Astrocyte of the cerebellum (primary cell): Measurements from ENCODE around the gene CORO7.

Experiments
- DNase-seq: peaks from one replicate; pipeline ENCODE4 v3.0.0-alpha.2; 2011; ENCODE audit warnings: low read depth
- H3K4me3 ChIP-seq: 2 replicates; pipeline ENCODE4 v1.5.1; 2011; ENCODE audit warnings: mild to moderate bottlenecking, low read depth, low read length, moderate library complexity
- CTCF ChIP-seq: IDR thresholded peaks from 2 replicates; pipeline ENCODE4 v1.5.1; 2012; ENCODE audit warnings: low read length, low read depth, moderate library complexity, mild to moderate bottlenecking; ENCODE audit errors: missing control alignments
- in situ Hi-C: cut with HindIII; loops from 2 replicates; pipeline ENCODE4 v1.10.0; 2017; ENCODE audit warnings: low sequenced_read_pairs

CORO7 gene

GRCh38 chr16:4324492-4325252 lies 91.7 kb downstream of the CORO7 start:
- TF ChIP-seq CTCF = no peak
- DNase-seq = no peak
- in situ Hi-C loops = no loop called here
- H3K4me3 ChIP-seq = no peak overlapping the region

GRCh38 chr16:4323845-4324488 lies 92.4 kb downstream of the CORO7 start:
- no peak for DNase-seq
- no peak overlapping the region for H3K4me3 ChIP-seq
- no peak for TF ChIP-seq CTCF
- in situ Hi-C loops = no loop called here

- in situ Hi-C loops = no loop called here
Measured at GRCh38 chr16:4323071-4323844, 93.1 kb downstream of the CORO7 start.

GRCh38 chr16:4322121-4323052 lies 94.0 kb downstream of the CORO7 start:
- no peak for TF ChIP-seq CTCF
- no peak overlapping the region for H3K4me3 ChIP-seq
- in situ Hi-C loops = no loop called here
- no peak for DNase-seq

More at GRCh38 chr16:4323071-4323844, 93.1 kb downstream of the CORO7 start:
- no peak overlapping the region for H3K4me3 ChIP-seq
- no peak for DNase-seq
- TF ChIP-seq CTCF = no peak

GRCh38 chr16:4321286-4322120 lies 94.9 kb downstream of the CORO7 start:
- DNase-seq = no peak
- TF ChIP-seq CTCF = no peak
- no peak overlapping the region for H3K4me3 ChIP-seq
- in situ Hi-C loops = no loop called here
